GM18858 (cell line): ENCODE data around the gene TNIK.
"Not testable (repeated sequence)": the region's sequence is repeated elsewhere in the genome, so short reads cannot be mapped to it uniquely, and the experiment has no call there.

Source experiments
- ATAC-seq: cut with Tn5 transposase; IDR thresholded peaks from one replicate; pipeline ENCODE4 v1.9.1; 2021; ENCODE audit not compliant: unreplicated experiment

Gene TNIK

GRCh38 chr3:171315919-171316318 lies 144.3 kb downstream of the TNIK start:
- ATAC-seq, result no peak

- ATAC-seq, result no peak
Observed at GRCh38 chr3:171315101-171315500, 145.1 kb downstream of the TNIK start.

GRCh38 chr3:171314341-171314740 lies 145.9 kb downstream of the TNIK start:
- no peak for ATAC-seq

GRCh38 chr3:171313702-171314101 lies 146.5 kb downstream of the TNIK start:
- ATAC-seq, result no peak

GRCh38 chr3:171312741-171313140 lies 147.5 kb downstream of the TNIK start:
- ATAC-seq, result no peak

GRCh38 chr3:171311784-171312183 lies 148.4 kb downstream of the TNIK start:
- no peak for ATAC-seq

GRCh38 chr3:171309906-171310359 lies 150.3 kb downstream of the TNIK start:
- ATAC-seq, result peak; percentile 71

- ATAC-seq, result no peak
Observed at GRCh38 chr3:171307988-171308387, 152.2 kb downstream of the TNIK start.

- ATAC-seq, result no peak
Observed at GRCh38 chr3:171307046-171307585, 153.1 kb downstream of the TNIK start.

- ATAC-seq, result no peak
Observed at GRCh38 chr3:171306631-171307030, 153.6 kb downstream of the TNIK start.

GRCh38 chr3:171305823-171306222 lies 154.4 kb downstream of the TNIK start:
- not testable (repeated sequence) for ATAC-seq

- not testable (repeated sequence) for ATAC-seq
Observed at GRCh38 chr3:171304498-171304897, 155.7 kb downstream of the TNIK start.

- not testable (repeated sequence) for ATAC-seq
Observed at GRCh38 chr3:171304017-171304416, 156.2 kb downstream of the TNIK start.

- no peak for ATAC-seq
Observed at GRCh38 chr3:171301998-171302397, 158.2 kb downstream of the TNIK start.

GRCh38 chr3:171301002-171301401 lies 159.2 kb downstream of the TNIK start:
- ATAC-seq, result no peak

- no peak for ATAC-seq
Observed at GRCh38 chr3:171297951-171298350, 162.3 kb downstream of the TNIK start.

- no peak for ATAC-seq
Observed at GRCh38 chr3:171297207-171297606, 163.0 kb downstream of the TNIK start.

GRCh38 chr3:171295484-171296373 lies 164.5 kb downstream of the TNIK start:
- ATAC-seq, result no peak

GRCh38 chr3:171293142-171293782 lies 166.9 kb downstream of the TNIK start:
- ATAC-seq, result peak; percentile 73

- ATAC-seq, result no peak
Observed at GRCh38 chr3:171290680-171291079, 169.5 kb downstream of the TNIK start.

- no peak for ATAC-seq
Observed at GRCh38 chr3:171289291-171289690, 170.9 kb downstream of the TNIK start.

- not testable (repeated sequence) for ATAC-seq
Observed at GRCh38 chr3:171287761-171288160, 172.4 kb downstream of the TNIK start.
